ENCODE results near the gene SRSF11. TPM values are rescaled to one million over a fixed set of nuclear protein-coding genes. Genes with fewer than 3 reads are reported as not detected.

The SRSF11 gene, protein sequence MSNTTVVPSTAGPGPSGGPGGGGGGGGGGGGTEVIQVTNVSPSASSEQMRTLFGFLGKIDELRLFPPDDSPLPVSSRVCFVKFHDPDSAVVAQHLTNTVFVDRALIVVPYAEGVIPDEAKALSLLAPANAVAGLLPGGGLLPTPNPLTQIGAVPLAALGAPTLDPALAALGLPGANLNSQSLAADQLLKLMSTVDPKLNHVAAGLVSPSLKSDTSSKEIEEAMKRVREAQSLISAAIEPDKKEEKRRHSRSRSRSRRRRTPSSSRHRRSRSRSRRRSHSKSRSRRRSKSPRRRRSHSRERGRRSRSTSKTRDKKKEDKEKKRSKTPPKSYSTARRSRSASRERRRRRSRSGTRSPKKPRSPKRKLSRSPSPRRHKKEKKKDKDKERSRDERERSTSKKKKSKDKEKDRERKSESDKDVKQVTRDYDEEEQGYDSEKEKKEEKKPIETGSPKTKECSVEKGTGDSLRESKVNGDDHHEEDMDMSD
- 162 and 215 TPM in 2 replicates for total RNA-seq

DNA sequence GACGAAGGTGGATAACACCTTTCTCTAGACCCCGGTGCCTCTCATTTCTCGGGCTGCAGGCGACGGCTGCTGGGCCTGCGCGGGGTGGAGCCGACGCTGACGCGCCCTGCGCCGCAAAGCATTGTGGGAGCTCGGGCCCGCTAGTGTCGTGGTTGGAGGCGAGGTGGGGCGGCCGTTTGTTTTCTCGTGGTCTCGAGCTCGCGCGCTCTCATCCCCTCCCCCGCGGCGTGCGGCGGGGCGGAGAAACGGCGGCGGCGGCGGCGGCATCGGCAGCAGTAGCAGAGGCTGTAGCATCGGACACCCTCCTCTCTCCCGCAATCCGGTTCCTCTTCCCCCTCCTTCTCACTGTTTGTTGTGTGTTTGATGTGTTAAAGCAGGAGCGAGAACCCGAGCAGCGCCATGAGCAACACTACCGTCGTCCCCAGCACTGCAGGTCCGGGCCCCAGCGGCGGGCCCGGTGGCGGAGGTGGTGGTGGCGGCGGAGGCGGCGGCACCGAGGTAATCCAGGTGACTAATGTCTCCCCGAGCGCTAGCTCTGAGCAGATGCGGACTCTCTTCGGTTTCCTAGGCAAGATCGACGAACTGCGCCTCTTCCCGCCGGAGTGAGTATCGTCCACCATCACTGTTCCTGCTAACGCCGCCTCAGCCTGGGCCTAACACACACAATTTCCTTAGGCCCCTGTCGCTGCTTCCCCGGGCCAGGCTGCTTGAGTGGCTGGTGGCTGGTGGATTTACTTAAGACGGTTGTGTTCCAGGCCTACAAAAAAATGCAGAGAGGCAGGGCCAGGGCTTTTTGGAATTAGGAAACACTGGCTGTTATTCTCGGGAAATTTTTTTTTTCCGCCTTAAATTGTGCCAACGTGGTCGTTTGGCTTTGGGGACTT is at the start of gene SRSF11:
Gene SRSF11 (plus strand): TSS at position 143 of the 884 bp plus-strand sequence. CDS start 257 bp downstream, at position 400.

GRCh38 chr1:70205434-70206118 is 15.6 kb upstream of the SRSF11 start, which contains the start of gene LRRC40:
Gene LRRC40 (minus strand): TSS chr1:70205579. CDS start chr1:70205540, 39 bp downstream.

Small RNA genes lying within 50 kb of the gene (small RNA-seq; reads per million reads assigned to genes)
- gene RN7SL242P = not detected

Other genes with a start within 250 kb of the SRSF11 start
- 21.3 and 21.4 TPM in 2 replicates for gene LRRC40, start 15.8 kb upstream of the SRSF11 start, total RNA-seq
- gene ANKRD13C, start 133.3 kb downstream of the SRSF11 start, total RNA-seq = 36.8 and 39.4 TPM in 2 replicates
- 6.4 and 8.3 TPM in 2 replicates for gene CTH, start 189.9 kb downstream of the SRSF11 start, total RNA-seq

Data from hair follicle dermal papilla cell (primary cell).